Activated CD4-positive, alpha-beta T cell treated with anti-CD3 and anti-CD28 coated beads, Interleukin-2, amount 50 U/mL, for 16 hours (primary cell): ENCODE data around the gene PIP5K1C.

Experiments used
- DNase-seq: peaks from one replicate; pipeline ENCODE4 v3.0.0-alpha.2; 2020

Gene PIP5K1C

DNA sequence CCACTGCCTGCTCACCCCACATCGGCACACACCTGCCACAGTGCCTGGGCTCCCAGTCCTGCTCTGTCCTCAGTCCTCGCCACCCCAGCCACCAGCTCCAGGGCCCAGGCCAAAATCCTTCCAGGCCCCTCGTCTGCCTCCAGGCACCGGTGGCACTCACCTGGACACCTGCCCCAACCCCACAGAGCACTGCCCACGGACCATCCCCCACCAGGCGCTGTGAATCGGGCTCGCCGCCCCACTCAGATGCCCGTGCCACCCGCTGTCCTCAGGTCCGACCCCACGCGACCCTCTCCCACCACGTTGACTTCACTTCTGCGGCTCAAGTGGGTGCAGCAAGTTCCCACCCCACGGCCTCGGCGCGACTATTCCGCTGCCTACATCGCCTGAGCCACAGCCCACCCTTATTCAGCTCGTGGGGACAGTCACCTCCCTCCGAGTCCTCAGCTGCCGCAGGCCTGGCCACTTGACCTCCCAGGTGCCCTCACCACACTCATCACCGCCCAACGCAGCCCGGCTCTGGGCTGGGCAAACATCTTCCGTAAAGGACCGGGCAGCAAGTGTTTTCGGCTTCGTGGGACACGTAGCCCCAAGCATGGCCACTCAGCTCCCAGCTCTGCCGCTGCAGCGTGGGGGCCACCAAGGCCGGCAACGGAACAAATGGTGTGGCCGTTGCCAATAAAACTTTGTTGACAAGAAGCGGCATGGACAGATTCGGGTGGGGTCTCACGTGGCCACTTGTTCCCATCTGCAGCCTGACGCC is 5.7 kb downstream of the PIP5K1C start:
- DNase-seq, result no peak

DNA sequence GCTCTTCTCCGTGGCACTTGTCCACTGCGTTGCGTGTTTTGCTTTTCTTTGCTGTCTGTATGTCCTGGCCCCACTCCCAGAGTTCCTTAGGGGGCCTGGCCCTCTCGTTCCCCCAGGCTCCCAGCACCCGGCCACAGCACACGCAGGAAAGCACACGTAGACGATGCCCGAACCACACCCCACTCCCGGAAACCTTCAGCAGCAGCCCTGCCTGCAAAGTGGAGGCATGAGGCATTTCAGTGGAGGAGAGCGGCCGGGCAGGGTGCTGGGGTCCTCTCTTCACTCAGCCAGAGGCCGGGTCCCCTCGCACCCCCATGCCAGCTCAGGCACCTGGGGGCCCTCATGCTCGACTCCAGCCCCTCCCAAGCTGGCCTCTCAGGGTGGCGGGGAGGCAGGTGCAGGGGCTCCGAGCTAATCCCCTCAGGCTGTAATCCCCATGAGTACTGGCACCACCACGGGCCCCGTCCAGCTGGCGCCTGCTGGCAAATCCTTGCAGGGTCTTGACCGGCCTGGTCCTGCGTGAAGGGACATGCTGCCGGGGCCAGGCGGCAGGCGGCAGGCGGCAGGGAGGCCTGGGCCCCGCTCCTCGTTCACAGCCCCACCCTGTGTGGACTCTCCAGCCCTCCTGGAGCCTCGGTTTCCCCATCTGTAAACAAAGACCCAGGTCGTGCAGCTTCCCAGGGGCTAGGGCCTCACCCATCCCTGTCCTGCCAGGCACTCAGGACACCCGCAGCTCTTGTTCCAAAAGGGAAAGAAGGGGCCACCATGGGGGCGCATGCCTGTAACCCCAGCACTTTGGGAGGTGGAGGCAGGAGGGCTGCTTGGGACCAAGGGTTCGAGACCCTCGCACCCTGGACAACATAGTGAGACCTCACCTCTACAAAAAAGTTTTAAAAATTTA is 7.0 kb downstream of the PIP5K1C start:
- no peak for DNase-seq

DNA sequence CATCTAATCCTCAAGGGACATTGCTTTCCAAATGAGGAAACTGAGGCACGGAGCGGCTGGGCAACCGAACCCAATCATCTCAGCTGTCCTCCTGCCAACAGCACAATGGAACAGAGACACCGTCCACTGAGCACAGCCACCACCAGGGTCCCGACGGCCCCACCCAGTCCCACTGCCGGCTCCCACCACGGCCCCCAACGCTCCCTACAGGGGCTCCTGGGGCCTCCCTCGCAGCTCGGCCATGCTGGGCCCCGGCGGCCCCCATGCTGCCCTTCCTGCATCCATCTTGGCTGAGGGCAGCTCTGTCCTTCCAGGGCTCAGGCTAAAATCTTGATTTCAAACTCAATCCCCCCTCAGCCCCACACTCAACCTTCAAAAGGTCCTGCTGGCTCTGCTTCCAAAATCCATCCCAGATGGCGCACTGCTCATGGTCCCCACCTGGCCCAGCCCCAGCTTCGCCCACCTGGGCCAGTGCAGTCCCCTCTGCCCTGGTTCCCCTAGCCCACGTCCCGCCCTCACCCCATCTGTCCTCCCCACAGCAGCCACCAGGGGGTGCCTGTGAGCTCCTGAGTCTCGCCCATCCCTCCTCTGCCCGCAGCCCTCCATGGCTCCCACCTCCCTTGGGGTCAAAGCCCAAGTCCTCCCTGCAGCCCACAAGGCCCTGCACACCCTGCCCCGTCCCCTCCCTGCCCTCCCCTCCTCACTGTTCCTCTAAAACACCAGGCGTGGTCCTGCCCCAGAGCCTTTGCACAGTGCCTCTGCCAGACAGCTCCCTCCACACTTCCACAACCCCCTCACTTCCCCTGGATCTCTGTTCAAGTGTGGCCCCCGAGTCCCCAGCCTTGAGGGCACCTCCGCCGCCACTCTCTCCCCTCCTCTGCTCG is 7.9 kb downstream of the PIP5K1C start:
- DNase-seq, result peak; percentile 30

DNA sequence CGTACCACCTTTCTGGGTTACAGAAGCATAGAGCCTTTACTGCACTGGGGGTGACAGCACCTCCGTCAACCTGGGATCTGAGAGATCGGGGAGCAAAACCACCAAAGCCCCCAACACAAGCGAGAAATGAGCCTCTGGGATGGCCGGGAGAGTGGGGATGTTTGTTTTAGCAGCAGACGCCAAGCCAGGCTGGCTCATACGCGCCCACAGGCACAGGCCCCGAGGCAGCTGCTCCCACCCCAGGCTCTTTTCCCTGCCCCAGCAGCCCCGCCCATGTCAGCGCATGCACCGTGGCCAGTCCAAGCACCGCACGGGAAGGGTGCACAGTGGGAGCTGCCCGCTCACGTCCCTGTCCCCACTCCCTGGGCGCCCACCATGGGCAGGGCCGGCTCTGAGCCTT is 8.5 kb downstream of the PIP5K1C start:
- DNase-seq, result no peak

DNA sequence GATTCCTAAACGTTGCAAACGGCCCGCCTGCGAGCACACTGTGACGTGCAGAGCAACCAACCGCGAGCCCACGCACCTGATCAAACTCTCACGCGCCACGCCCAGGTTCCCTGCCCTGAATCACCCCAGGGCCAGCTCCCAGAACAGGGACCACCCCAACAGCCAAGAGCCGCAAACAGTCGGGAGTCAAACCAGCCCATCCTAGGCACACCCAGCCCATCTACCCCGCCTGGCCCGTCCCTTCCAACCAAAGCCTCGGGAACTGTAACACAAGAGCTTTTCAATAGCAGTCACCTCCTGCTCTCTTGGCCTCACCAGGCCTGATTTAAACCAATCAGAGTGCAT is 8.9 kb downstream of the PIP5K1C start:
- no peak for DNase-seq

DNA sequence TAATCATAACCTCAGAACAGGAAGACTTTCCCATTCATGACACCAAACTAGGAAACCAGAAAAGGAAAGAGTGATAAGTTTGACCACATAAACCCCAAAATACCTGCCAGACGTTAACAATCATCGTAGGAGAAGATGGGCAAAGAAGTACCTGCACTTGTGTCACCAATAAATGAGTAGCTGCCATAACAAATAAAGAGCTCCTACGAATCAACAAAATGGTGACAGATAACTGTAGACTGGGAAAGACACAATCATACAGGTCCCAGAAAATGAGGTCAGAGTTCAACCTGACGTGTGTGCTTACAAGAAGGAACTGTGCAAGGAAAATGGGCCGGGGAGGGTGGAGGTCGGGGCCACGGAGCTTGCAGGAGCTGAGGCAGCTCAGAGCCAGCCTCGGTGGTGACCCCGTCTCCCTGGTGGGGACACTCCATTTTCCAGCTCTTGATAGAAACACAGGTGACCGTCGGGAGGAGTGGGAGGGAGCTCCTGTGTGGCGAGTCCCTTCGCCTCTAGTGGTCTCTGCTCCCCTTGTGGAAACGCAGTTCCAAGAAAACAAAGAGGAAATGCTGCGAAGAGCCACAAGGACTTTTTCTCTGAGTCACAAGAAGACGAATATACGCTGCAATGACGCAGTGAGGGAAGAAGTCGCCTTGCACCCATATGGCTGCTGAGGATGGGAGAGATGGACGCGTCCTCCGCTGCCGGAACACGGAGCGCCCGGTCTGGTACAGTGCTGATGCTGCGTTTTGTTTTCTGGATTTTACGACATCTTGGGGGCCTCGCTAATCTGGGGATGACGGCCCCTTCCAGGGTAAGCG is 9.5 kb downstream of the PIP5K1C start:
- no peak for DNase-seq

DNA sequence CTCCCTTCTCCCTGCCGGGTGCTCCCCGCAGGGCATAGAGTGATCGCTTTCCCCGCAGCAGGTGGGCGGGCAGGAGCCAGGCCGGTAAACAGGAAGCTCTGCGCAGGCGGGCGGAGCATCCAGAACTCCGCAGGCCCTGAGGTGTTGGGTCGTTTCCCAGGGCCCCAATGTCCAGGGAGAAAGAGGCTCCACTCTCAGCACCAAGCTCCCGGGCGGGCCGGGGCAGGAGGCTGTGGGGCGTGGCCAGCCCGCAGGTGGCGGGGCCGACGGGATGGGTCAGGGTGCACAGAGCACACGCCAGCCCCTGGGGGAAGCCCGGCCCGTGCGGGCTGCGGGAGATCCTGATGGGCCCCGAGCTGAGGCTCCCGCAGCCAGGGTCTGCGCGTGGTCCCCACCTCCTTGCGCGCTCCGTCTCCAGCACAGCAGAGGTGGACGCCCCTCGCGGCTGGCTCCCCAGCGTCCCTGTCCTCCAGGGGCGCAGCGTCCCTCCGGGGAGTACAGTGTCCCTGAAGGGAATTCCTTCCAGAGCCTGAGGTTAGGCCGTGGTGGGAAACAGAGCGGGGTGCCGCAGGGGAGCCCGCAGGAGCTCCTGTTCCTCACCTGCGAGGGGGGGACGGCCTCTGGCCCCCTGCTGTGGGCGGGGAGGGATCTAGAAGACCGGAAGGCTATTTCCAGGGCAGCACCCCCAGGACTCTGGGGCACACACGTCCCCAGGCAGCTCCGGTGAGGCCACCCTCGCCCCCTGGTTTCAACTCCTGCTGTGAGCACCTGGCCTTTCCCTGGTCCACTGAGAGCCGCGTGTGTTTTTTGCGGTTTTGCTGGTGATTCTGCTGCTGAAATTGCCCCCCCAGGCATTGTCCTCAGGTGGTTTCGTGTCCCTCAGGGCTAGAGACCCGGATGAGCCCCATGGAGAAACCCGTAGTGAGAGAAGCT is 12.2 kb downstream of the PIP5K1C start:
- no peak for DNase-seq

DNA sequence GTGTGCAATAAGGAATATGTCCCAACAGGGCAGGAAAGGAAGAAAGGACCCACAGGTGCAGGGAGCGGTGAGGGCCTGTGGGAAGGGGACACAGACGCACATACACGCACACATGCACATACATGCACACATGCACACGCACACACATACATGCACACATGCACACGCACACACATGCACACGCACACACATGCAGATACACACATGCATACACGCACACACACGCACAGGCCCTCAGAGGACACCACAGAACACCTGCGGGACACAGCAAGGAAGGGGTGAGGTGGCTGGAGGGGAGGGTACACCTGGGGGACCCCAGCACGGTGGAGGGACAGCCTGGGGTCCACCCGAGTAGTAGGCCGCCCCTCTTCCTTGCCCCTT is 12.9 kb downstream of the PIP5K1C start:
- no peak for DNase-seq

DNA sequence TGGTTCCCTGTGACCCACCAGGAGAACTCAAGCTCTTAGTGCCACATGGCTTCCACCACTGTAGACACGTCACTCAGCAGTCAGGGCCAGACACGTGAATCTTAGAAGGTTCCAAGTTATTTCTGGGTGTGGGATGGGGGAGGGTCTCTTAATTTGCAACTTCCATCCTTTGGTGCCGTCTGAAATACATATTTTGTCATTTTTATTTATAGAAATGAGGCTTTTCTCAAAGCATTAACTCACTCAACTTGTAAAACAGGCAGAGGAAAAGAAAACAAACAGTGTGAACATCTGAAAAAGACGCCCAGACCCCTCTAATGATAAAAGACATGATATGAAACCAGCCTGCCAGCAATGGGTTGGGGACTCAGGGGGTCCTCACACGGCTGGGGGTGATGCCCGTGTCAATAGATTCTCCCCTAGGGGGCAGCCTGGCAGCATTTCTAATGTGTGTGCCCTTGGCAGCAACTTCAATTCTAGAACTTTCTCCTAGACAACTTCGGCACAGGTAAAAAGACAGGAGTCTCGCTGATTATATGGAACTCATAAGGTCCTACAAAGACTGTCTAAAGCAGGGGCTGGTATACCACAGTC is 15.4 kb downstream of the PIP5K1C start:
- DNase-seq, result no peak

DNA sequence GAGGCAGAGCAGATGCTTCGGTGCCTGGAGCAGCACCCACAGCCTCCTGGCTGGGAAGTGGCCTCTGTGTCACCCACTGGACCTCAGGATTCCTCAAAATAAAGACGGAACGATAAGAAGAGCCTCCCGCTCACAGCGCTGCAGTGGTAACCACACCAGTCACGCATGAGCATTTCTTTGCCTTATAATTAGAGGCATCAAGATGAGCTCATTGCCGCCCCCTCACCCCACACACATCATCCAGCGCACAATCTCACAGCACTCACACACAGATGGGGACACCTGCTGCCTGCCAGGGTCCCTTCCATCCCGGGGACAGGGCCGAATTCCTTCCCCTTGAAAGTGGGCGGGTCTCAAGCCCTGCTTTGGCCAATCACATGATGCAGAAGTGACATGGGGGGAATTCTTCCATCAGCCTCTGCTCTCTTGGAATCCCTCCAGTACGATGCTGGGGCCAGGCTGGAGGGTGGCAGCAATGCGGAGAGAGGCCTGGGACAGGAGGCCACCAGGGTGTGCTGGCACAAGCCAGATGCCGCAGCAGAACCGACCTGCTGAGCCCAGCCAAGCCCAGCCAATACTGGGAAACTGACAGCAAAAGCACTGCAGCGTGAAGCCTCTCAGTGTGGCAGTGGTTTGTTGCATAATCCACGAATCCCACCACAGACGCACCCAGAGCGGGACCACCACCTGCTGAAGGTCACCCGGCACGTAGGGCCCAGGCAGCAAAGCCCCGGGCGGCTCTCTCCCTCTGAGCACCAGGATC is 16.0 kb downstream of the PIP5K1C start:
- DNase-seq, result no peak

DNA sequence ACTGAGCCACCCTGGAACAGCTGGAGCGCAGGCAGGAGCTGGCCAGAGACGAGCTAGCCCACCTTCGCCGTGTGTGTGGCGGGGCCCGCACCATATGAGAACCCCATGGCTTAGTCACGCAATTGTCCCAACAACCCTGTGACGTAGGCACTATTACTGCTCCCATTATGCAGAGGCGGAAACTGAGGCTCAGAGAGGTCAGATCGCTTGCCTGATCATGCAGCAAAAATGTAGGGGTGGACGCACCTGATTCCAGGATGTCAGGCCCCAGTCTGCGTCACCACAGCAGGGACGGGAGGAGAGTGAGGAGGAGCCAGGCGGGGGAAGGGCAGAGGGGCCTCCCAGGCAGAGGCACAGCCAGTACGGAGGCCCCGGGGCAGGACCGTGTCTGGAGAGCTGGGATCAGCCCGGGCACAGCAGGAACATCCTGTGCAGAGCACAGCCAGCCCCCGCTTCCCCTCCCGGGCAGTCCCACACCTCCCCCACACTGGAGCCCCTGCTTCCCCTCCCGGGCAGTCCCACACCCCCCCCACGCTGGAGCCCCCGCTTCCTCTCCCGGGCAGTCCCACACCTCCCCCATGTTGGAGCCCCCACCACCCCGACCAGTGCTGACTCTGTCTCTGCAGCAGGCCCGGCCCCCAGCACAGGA is 16.7 kb downstream of the PIP5K1C start:
- no peak for DNase-seq

DNA sequence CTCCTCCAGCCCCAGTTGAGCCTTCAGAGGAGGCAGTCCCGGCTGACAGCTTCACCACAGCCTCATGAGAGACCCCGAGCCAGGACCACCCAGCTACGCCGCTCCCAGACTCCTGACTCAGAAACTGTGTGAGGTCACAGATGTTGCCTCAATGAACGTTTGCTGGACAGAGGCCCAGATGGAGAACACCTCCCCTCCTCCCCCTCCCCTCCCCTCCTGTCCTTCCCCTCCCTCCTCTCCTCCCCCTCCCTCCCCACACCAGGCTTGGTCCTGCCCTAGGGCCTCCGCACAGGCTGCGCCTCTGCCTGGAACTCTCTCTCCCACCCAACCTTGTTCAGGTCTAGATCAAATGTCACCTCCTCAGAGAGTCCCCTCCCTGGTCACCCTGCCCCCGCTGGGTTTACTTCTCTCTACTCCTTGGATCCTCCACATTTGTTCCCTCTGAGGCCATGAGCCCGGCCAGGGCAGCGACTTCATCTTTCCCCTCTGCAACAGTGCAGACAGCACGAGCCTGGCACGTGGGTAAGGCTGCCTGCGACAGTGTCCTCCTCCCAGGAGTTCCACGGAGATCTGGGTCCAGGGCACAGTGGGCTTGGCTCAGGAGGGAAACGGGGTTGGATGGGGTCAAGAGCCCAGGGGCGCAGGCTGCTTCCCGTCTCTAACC is 17.4 kb downstream of the PIP5K1C start:
- no peak for DNase-seq

DNA sequence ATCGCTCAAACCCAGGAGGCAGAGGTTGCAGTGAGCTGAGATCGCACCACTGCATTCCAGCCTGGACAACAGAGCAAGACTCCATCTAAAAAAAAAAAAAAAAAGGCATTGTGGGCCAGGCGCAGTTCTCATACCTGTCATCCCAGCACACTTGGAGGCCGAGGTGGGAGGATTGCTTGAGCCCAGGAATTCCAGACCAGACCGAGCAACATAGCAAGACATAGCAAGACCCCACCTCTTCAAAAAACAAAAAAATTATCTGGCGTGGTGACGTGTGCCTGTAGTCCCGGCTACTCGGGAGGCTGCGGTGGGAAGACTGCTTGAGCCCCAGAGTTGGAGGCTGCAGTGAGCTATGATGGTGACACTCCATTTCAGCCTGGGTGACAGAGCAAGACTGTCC is 18.0 kb downstream of the PIP5K1C start:
- no peak for DNase-seq

DNA sequence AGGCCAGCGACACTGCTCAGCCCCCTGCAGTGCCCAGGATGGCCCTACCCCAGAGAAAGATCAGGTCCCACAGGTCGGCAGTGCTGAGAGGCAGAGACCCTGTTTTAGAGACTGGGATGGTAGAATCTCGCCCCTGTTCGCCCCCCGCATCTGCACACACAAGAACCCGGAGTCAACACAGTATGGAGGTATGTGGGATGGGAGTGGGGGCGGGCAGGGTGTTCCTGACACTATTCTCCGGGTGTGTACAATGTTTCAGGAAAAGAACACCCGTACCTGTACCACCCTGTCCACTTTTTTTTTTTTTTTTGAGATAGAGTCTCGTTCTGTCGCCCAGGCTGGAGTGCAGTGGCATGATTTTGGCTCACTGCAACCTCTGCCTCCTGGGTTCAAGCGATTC is 19.3 kb downstream of the PIP5K1C start:
- DNase-seq, result no peak

DNA sequence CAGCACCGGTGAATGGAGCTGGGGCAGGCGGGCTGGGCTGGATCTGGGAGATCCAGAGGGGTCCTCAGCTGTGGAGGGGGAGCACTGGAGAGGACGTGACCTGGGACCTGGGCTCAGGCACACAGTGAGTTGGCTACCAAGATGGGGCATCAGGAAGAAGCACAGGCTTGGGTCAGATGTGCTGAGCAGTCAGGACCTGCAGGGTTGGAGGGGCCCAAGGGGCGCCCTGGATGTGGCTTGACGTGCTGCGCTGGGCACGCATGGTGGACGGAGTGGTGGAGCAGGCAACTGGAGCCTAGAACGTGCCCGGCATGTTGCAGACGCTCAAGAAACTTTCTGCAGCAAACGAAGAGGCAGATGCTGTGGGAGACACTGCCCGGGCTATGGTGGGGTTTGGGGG is 20.7 kb downstream of the PIP5K1C start:
- no peak for DNase-seq

DNA sequence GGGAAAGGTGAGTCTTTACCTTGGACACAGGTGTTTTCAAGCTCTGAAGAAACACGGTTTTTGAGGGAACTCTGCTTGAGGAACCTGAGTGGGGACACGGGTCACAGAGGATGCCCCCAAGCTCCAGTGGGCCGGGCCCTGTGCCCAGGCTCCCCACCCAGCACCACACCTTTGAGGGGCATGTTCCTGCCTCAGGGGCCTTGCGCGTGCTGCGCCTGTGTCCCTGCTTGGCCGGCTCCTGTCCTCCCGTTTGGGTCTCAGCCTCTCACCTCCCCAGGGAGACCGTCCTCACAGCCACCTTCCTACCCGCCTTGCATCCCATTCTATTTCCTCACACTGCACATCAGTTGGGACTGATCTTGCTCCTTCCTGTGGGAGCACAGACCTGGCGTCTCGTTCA is 21.1 kb downstream of the PIP5K1C start:
- no peak for DNase-seq

DNA sequence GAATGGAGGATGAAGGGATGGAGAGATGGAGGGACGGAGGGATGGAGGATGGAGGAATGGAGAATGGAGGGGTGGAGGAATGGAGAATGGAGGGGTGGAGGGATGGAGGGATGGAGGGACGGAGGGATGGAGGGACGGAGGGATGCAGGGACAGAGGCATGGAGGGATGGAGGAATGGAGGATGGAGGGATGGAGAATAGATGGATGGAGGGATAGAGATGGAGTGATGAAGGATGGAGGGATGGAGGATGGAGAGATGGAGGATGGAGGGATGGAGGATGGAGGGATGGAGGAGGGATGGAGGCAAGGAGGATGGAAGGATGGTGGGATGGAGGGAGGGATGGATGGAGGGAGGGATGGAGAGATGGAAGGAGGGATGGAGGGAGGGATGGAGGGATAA is 22.1 kb downstream of the PIP5K1C start:
- no peak for DNase-seq

DNA sequence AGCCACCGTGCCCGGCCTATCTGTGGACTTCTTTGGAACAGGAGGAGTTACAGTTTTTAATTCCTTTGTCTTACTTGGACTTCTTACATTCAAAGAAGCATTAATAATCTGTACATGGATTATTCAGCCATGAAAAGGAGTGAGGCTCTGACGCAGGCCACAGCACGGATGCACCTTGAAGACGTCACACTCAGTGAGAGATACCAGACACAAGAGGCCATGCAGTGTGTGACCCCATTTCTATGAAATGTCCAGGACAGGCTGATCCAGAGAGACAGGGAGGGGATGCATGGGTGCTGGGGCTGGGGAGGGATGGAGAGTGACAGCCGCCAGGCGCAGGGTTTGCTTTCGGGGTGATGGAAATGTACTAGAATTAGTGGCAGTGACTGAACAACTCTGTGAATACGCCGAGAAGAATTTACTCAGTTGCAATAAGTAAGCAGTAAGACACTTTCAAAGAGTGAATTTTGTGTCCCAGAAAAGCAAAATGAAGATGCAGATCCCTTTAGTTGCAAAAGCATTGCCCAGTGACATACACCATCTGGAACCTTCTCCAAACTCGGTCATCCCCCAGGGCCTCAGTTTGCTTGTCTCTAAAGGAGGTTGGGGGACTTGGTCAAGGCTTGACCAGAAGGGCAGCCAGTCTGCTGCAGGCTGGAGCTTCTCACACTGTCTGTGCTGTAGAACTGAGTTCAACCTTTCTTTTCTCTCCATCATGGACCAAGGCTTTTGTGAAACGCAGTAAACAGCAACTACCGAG is 25.3 kb downstream of the PIP5K1C start:
- DNase-seq, result no peak
